Breast epithelium (tissue), 3 donors: Measurements from ENCODE around the gene C1QC.

Experiments used
- POLR2A ChIP-seq: fragments of 450-650 bp; IDR thresholded peaks from one replicate; pipeline ENCODE4 v1.6.1; 2016; ENCODE audit warnings: antibody characterized with exemption, mild to moderate bottlenecking, moderate library complexity
- POLR2AphosphoS5 ChIP-seq, 3 donors: sonication (generic); formaldehyde crosslinking; IDR thresholded peaks; one replicate each; pipeline ENCODE4 v1.6.1; 2017; ENCODE audit warnings: antibody characterized with exemption in 3 of 3
- TF ChIP-seq, protein P1 (sequence below), 3 donors: fragments of 450-650 bp; IDR thresholded peaks; one replicate each; pipeline ENCODE4 v1.5.1; 2016 to 2017; ENCODE audit warnings: antibody characterized with exemption in 3 of 3, mild to moderate bottlenecking in 3 of 3, moderate library complexity in 3 of 3

DNA sequence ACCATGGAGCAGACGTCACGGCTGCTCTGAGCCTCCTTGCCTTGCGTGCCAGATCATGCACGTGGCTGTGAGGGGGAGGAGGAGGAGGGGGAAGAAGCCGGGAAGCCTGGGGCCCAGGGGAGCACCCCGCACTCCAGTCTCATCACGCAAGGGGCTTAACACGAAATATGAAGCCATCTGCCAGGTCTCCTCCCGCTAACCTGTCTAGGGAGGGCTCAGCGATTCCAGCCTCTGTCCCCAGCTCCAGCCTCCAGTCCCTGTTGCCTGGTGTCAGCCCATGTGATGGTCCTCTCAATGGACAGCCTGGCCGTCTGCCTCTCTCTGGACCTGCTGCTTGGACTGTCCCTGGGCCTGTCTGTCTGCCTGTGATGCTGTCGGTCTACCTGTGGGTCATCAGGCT, 29.5 kb upstream of the C1QC start:
- TF ChIP-seq, protein P1, sequence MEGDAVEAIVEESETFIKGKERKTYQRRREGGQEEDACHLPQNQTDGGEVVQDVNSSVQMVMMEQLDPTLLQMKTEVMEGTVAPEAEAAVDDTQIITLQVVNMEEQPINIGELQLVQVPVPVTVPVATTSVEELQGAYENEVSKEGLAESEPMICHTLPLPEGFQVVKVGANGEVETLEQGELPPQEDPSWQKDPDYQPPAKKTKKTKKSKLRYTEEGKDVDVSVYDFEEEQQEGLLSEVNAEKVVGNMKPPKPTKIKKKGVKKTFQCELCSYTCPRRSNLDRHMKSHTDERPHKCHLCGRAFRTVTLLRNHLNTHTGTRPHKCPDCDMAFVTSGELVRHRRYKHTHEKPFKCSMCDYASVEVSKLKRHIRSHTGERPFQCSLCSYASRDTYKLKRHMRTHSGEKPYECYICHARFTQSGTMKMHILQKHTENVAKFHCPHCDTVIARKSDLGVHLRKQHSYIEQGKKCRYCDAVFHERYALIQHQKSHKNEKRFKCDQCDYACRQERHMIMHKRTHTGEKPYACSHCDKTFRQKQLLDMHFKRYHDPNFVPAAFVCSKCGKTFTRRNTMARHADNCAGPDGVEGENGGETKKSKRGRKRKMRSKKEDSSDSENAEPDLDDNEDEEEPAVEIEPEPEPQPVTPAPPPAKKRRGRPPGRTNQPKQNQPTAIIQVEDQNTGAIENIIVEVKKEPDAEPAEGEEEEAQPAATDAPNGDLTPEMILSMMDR (IDR thresholded peaks at IDR 0.05): no peak
- no peak for TF ChIP-seq POLR2AphosphoS5 (IDR thresholded peaks at IDR 0.05)
- no peak for TF ChIP-seq POLR2A
